Measurements from ENCODE around the gene POFUT1. TPM values are rescaled to one million over a fixed set of nuclear protein-coding genes. Genes with fewer than 3 reads are reported as not detected.
"Not testable (repeated sequence)": the region's sequence is repeated elsewhere in the genome, so short reads cannot be mapped to it uniquely, and the experiment has no call there.

POFUT1 gene
- total RNA-seq, 1 donor from 2014 or later = 46.3 TPM

DNA sequence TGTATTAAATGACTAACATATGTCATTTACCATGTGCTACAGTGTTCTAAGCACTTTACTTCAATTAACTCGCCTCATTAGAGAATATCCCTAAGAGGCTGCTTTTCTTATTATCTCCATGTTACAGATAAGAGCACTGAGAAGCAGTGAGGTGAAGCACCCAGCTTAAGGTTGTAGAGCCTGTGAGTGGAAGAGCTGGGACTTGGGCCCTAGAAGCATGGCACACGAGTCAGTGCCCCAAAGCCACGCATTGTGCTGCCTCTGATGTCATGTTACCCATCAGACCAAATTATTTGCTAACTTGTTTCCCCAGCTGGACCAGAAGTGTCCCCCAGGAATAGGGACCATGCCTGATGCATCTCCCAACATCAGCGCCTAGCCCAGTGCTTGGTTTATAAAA lies 34.1 kb downstream of the POFUT1 start:
- H3K4me3 Mint-ChIP-seq = no peak overlapping the region
- H3K27ac Mint-ChIP-seq = no peak overlapping the region
- H3K27me3 Mint-ChIP-seq (ENCODE audit: low read depth) = no peaks in the 10 kb centered on the region
- TF ChIP-seq, protein P1, sequence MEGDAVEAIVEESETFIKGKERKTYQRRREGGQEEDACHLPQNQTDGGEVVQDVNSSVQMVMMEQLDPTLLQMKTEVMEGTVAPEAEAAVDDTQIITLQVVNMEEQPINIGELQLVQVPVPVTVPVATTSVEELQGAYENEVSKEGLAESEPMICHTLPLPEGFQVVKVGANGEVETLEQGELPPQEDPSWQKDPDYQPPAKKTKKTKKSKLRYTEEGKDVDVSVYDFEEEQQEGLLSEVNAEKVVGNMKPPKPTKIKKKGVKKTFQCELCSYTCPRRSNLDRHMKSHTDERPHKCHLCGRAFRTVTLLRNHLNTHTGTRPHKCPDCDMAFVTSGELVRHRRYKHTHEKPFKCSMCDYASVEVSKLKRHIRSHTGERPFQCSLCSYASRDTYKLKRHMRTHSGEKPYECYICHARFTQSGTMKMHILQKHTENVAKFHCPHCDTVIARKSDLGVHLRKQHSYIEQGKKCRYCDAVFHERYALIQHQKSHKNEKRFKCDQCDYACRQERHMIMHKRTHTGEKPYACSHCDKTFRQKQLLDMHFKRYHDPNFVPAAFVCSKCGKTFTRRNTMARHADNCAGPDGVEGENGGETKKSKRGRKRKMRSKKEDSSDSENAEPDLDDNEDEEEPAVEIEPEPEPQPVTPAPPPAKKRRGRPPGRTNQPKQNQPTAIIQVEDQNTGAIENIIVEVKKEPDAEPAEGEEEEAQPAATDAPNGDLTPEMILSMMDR (IDR thresholded peaks at IDR 0.05; ENCODE audit: unreplicated experiment) = no peak
- no peak for DNase-seq (ENCODE audit: low spot score in 2 of 2, unreplicated experiment in 2 of 2)
- no peaks in the 10 kb centered on the region for H3K9me3 Mint-ChIP-seq
- H3K36me3 Mint-ChIP-seq = peaks cover 3% of the 10 kb centered on the region
- peaks cover 8% of the 10 kb centered on the region for H3K4me1 Mint-ChIP-seq

DNA sequence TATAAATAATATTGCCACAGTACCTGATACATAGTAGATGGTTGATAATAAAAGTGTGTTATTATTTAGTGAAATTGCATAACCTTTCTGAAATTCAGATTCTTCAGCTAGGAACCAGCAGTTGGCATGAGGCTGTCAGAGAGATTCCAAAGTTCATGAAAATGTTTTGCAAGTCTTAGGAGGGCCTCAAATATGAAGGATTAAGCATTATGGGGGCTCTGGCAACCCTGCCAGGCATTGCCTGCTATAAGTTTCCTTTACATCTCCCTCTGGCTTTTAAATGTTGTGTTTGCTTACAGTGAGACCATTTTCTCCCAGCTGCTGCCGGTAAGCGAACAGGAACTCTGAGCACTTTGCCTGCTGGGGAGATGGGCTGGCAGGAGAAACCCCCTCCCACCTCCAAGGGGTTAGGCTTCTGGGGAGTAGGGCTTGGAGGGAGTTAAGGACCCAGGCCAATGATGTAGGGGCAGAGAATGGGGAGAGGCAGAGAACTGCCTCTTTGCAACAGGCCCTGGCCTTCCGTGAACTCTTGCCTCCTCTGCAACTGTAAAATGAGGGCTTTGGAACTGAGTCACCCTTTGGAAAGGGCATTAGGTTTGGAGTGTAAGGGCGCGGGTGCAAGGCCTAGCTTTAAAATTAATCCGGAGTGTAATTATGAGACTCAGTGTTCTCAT lies 36.6 kb downstream of the POFUT1 start:
- Mint-ChIP-seq H3K27me3 (ENCODE audit: low read depth) (no peaks in the 10 kb centered on the region), H3K36me3 (no peaks in the 10 kb centered on the region), H3K27ac (no peak overlapping the region), H3K9me3 (no peaks in the 10 kb centered on the region), H3K4me1 (peaks cover 8% of the 10 kb centered on the region), H3K4me3 (no peak overlapping the region)
- no peak for DNase-seq (ENCODE audit: low spot score in 2 of 2, unreplicated experiment in 2 of 2)
- TF ChIP-seq, protein P1 (IDR thresholded peaks at IDR 0.05; ENCODE audit: unreplicated experiment) = no peak

DNA sequence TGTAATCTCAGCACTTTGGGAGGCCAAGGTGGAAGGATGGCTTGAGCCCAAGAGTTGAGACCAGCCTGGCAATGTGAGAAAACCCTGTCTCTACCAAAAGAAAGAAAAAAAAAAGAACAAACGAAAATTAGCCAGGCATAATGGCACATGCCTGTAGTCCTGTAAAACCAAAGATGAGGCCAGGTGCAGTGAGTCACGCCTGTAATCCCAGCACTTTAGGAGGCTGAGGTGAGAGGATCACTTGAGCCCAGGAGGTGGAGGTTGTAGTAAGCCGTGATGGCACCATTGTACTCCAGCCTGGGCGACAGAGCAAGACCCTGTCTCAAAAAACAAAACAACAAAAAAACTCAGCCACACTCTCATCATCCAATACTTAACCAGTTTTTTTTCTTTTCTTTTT lies 37.3 kb downstream of the POFUT1 start:
- Mint-ChIP-seq H3K27me3 (ENCODE audit: low read depth) (no peaks in the 10 kb centered on the region), H3K4me1 (peaks cover 6% of the 10 kb centered on the region), H3K27ac (no peak overlapping the region), H3K4me3 (no peak overlapping the region), H3K36me3 (no peaks in the 10 kb centered on the region), H3K9me3 (no peaks in the 10 kb centered on the region)
- no peak for DNase-seq (ENCODE audit: low spot score in 2 of 2, unreplicated experiment in 2 of 2)
- TF ChIP-seq, protein P1 (IDR thresholded peaks at IDR 0.05; ENCODE audit: unreplicated experiment) = no peak

DNA sequence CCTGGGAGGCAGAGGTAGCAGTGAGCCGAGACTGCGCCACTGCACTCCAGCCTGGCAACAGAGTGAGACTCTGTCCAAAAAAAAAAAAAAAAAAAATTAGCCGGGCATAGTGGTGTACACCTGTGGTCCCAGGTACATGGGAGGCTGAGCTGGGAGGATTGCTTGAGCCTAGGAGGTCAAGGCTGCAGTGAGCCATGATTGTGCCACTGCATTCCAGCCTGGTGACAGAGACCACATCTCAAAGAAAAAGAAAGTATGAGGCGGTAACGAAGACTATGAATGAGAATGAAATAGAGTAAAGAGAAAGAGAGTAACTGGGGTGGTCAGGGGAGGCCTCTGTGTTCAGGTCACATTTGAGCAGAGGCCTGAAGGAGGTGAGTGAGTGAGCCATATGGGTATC lies 38.5 kb downstream of the POFUT1 start:
- H3K4me1 Mint-ChIP-seq; H3K4me3 Mint-ChIP-seq; DNase-seq (ENCODE audit: low spot score in 2 of 2, unreplicated experiment in 2 of 2); H3K27ac Mint-ChIP-seq; H3K9me3 Mint-ChIP-seq; H3K27me3 Mint-ChIP-seq (ENCODE audit: low read depth); H3K36me3 Mint-ChIP-seq: not testable (repeated sequence)

DNA sequence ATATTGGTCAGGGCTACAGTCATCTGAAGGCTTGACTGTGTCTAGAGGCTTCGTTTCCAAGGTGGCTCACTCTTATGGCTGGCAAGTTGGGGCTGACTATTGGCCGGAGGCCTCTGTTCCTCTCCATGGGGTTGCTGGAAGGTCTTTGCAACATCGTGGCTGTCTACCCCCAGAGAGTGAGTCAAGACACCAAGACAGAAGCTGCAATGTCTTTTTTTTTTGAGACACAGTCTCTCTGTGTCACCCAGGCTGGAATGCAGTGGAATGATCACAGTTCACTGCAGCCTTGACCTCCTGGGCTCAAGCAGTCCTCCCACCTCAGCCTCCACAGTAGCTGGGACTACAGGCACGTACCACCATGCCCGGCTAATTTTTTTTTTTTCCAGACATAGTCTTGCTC lies 40.4 kb downstream of the POFUT1 start:
- DNase-seq (ENCODE audit: low spot score in 2 of 2, unreplicated experiment in 2 of 2) = no peak
- TF ChIP-seq, protein P1 (IDR thresholded peaks at IDR 0.05; ENCODE audit: unreplicated experiment) = no peak
- H3K27me3 Mint-ChIP-seq (ENCODE audit: low read depth) = peaks cover 7% of the 10 kb centered on the region
- no peaks in the 10 kb centered on the region for H3K9me3 Mint-ChIP-seq
- H3K36me3 Mint-ChIP-seq = no peaks in the 10 kb centered on the region
- no peaks in the 10 kb centered on the region for H3K4me1 Mint-ChIP-seq
- no peak overlapping the region for H3K4me3 Mint-ChIP-seq
- H3K27ac Mint-ChIP-seq = no peak overlapping the region

DNA sequence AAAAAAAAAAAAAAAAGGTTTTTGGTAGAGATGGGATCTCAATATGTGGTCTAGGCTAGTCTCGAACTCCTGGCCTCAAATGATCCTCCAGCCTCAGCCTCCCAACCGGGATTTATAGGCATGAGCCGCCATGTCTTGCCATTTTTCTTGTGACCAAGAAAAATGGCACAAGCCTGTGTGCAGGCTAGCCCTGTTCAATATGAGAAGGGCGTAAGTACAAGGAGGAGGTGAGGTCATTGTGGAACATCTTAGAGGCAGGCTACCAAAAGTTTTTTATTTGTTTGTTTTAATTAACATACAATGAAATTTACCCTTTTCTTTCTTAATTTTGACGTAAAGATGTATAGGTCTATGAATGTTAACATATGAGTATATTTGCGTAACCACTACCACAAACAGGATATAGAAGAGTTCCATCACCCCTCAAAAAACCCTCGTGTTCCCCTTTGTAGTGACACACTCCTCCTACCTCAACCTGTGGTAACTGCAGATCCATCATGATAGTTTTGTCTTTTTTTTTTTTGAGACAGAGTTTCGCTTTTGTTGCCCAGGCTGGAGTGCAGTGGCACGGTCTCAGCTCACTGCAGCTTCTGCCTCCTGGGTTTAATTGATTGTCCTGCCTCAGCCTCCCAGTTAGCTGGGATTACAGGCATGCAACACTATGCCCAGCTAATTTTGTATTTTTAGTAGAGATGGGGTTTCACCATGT lies 41.5 kb downstream of the POFUT1 start:
- Mint-ChIP-seq H3K27me3 (ENCODE audit: low read depth) (peaks cover 7% of the 10 kb centered on the region), H3K4me3 (no peak overlapping the region), H3K27ac (no peak overlapping the region), H3K36me3 (no peaks in the 10 kb centered on the region), H3K4me1 (no peaks in the 10 kb centered on the region), H3K9me3 (peaks cover 3% of the 10 kb centered on the region)
- no peak for DNase-seq (ENCODE audit: low spot score in 2 of 2, unreplicated experiment in 2 of 2)
- TF ChIP-seq, protein P1 (IDR thresholded peaks at IDR 0.05; ENCODE audit: unreplicated experiment) = no peak

Data from mesothelial cell of epicardium (in vitro differentiated cells).